HepG2 (cell line): ENCODE data around the gene E2F1. TPM values are rescaled to one million over a fixed set of nuclear protein-coding genes. Genes with fewer than 3 reads are reported as not detected.
A peak's percentile ranks its signal among the peaks of the same experiment; 100 is the strongest.

Source experiments
- ATF1 ChIP-seq: IDR thresholded peaks from 2 replicates; pipeline ENCODE4 v1.6.1; 2016; ENCODE audit warnings: mild to moderate bottlenecking, control low read depth
- JUNB ChIP-seq: sonication (generic); formaldehyde crosslinking; IDR thresholded peaks from 2 replicates; pipeline ENCODE4 v1.8.0; 2022; ENCODE audit warnings: missing genetic modification reagents, mild to moderate bottlenecking, borderline replicate concordance
- JUND ChIP-seq: sonication (generic); formaldehyde crosslinking; IDR thresholded peaks from 2 replicates; pipeline ENCODE4 v1.8.0; 2022; ENCODE audit warnings: mild to moderate bottlenecking, missing genetic modification reagents
- KLF15 ChIP-seq: sonication (generic); formaldehyde crosslinking; IDR thresholded peaks from 2 replicates; pipeline ENCODE4 v1.8.1; 2023; ENCODE audit warnings: borderline replicate concordance, mild to moderate bottlenecking, inconsistent platforms, missing genetic modification reagents, mixed read lengths
- MTERF4 ChIP-seq: sonication (generic); formaldehyde crosslinking; IDR thresholded peaks from 2 replicates; pipeline ENCODE4 v1.8.0; 2023; ENCODE audit warnings: mild to moderate bottlenecking, missing genetic modification reagents
- PHF21A ChIP-seq: sonication (generic); formaldehyde crosslinking; IDR thresholded peaks from 2 replicates; pipeline ENCODE4 v1.5.0; 2020; ENCODE audit warnings: mild to moderate bottlenecking, missing genetic modification reagents
- POLR2AphosphoS5 ChIP-seq: IDR thresholded peaks from 2 replicates; pipeline ENCODE4 v1.6.1; 2012; ENCODE audit warnings: low read depth, low read length
- REPIN1 ChIP-seq: sonication (generic); formaldehyde crosslinking; IDR thresholded peaks from 2 replicates; pipeline ENCODE4 v1.8.0; 2022; ENCODE audit warnings: missing genetic modification reagents, low read depth, mild to moderate bottlenecking, borderline replicate concordance
- SMC3 ChIP-seq: IDR thresholded peaks from 2 replicates; pipeline ENCODE4 v1.6.1; 2011; ENCODE audit warnings: low read length, improper control_type of control experiment
- THAP9 ChIP-seq: sonication (generic); formaldehyde crosslinking; IDR thresholded peaks from 2 replicates; pipeline ENCODE4; 2020; ENCODE audit warnings: missing genetic modification reagents, mild to moderate bottlenecking, borderline replicate concordance
- TOPORS ChIP-seq: sonication (generic); formaldehyde crosslinking; IDR thresholded peaks from 2 replicates; pipeline ENCODE4 v1.8.0; 2023; ENCODE audit warnings: mild to moderate bottlenecking, missing genetic modification reagents
- ZNF10 ChIP-seq: sonication (generic); formaldehyde crosslinking; IDR thresholded peaks from 2 replicates; pipeline ENCODE4 v1.4.0; 2020; ENCODE audit warnings: mild to moderate bottlenecking, low read depth, missing genetic modification reagents, borderline replicate concordance
- ZNF282 ChIP-seq: fragments of 450-650 bp; IDR thresholded peaks from 2 replicates; pipeline ENCODE4 v1.6.1; 2018; ENCODE audit not compliant: partially characterized antibody
- ZNF430 ChIP-seq: sonication (generic); formaldehyde crosslinking; IDR thresholded peaks from 2 replicates; pipeline ENCODE4 v1.9.0; 2021; ENCODE audit warnings: mild to moderate bottlenecking, missing genetic modification reagents
- ZNF546 ChIP-seq: sonication (generic); formaldehyde crosslinking; conservative IDR thresholded peaks from 2 replicates; pipeline ENCODE4 v1.8.1; 2023; ENCODE audit warnings: mild to moderate bottlenecking, missing genetic modification reagents
- ZNF550 ChIP-seq: sonication (generic); formaldehyde crosslinking; IDR thresholded peaks from 2 replicates; pipeline ENCODE4 v1.4.0; 2020; ENCODE audit warnings: mild to moderate bottlenecking, missing genetic modification reagents, borderline replicate concordance
- ZNF614 ChIP-seq: IDR thresholded peaks from 2 replicates; pipeline ENCODE4 v1.6.1; 2018; ENCODE audit warnings: missing biosample characterization, missing genetic modification reagents, inconsistent platforms, borderline replicate concordance
- ZNF709 ChIP-seq: sonication (generic); formaldehyde crosslinking; IDR thresholded peaks from 2 replicates; pipeline ENCODE4 v1.5.0; 2020; ENCODE audit warnings: mild to moderate bottlenecking, missing genetic modification reagents
- ZNF891 ChIP-seq: sonication (generic); formaldehyde crosslinking; IDR thresholded peaks from 2 replicates; pipeline ENCODE4 v1.5.0; 2020; ENCODE audit warnings: mild to moderate bottlenecking, missing genetic modification reagents
- ZSCAN12 ChIP-seq: sonication (generic); formaldehyde crosslinking; IDR thresholded peaks from 2 replicates; pipeline ENCODE4 v1.9.0; 2021; ENCODE audit warnings: mild to moderate bottlenecking, missing genetic modification reagents
- polyA plus RNA-seq, 8 experiments: library from polyadenylated mRNA; depleted of rRNA in 3 of 8; stranded (reverse) in 7 of 8; unstranded in 1 of 8; fragments of >200 nt; fragmentation: Illumina TruSeq in 4 of 8; extraction: Trizol in 4 of 8; gene quantifications; 2 replicates each; pipeline versions ENCODE4 v1.2.1 to v1.2.3, GENCODE V29; 2011 to 2016; ENCODE audit warnings: low read depth in 4 of 8, missing spikeins in 1 of 8, mixed read lengths in 1 of 8; ENCODE audit not compliant: insufficient read depth in 1 of 8
- total RNA-seq, 5 experiments: library from RNA; depleted of rRNA; stranded (reverse); fragments of >200 nt; fragmentation: Illumina TruSeq; extraction: Trizol; gene quantifications; 2 replicates each; pipeline ENCODE4 v1.2.3, GENCODE V29; 2016; ENCODE audit warnings: low read depth in 1 of 5
- TF ChIP-seq, protein P1 (sequence below): IDR thresholded peaks from 2 replicates; pipeline ENCODE4 v1.6.1; 2016; ENCODE audit warnings: low read depth, missing genetic modification reagents, missing compliant biosample characterization

Gene E2F1
- total and polyA plus RNA-seq, 2 of the 13 experiments (the other 11 are each of a cell fraction or from before 2014, with no cell fraction given), result 25.5 to 39.4 TPM

DNA sequence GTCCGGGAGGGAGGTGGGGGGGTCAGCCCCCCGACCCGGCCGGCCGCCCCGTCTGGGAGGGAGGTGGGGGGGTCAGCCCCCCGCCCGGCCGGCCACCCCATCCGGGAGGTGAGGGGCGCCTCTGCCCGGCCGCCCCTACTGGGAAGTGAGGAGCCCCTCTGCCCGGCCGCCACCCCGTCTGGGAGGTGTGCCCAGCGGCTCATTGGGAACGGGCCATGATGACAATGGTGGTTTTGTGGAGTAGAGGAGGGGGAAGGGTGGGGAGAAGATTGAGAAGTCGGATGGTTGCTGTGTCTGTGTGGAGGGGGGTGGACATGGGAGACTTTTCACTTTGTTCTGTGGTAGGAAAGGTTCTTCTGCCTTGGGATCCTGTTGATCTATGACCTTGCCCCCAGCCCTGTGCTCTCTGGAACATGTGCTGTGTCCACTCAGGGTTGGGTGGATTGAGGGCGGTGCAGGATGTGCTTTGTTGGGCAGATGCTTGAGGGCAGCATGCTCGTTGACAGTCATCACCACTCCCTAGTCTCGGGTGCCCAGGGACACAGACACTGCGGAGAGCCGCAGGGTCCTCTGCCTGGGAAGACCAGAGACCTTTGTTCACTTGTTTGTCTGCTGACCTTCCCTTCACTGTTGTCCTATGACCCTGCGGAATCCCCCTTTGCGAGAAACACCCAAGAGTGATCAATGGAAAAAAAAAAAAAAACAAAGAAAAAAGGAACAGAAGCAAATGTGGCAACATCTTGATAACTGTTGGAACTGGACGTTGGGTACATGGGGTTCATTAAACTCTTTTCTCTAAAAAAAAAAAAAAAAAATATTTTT is 15.7 kb upstream of the E2F1 start (continued):
- no peak for TF ChIP-seq THAP9
- TF ChIP-seq REPIN1 (CRISPR knock-in tag), result peak; percentile 75; the same call in 1 of the 2 replicates
- no peak for TF ChIP-seq SMC3
- TF ChIP-seq ZNF550, result no peak
- TF ChIP-seq POLR2AphosphoS5, result no peak
- no peak for TF ChIP-seq KLF15 (CRISPR knock-in tag)
- peak; percentile 96 for TF ChIP-seq ZNF614 (CRISPR knock-in tag)
- no peak for TF ChIP-seq ZNF10
- no peak for TF ChIP-seq ATF1 (CRISPR knock-in tag)
- TF ChIP-seq ZNF709 (CRISPR knock-in tag), result peak; percentile 71
- TF ChIP-seq ZNF546, result no peak
- TF ChIP-seq ZNF430, result peak; percentile 90; the same call in 1 of the 2 replicates
- peak; percentile 96 for TF ChIP-seq PHF21A (CRISPR knock-in tag)
- no peak for TF ChIP-seq JUNB (CRISPR knock-in tag)
- no peak for TF ChIP-seq ZSCAN12 (CRISPR knock-in tag)
- TF ChIP-seq MTERF4 (CRISPR knock-in tag), result peak; percentile 89
- no peak for TF ChIP-seq ZNF282
- peak; percentile 81 for TF ChIP-seq JUND (CRISPR knock-in tag)
- TF ChIP-seq TOPORS, result peak; percentile 98
- TF ChIP-seq, protein P1, sequence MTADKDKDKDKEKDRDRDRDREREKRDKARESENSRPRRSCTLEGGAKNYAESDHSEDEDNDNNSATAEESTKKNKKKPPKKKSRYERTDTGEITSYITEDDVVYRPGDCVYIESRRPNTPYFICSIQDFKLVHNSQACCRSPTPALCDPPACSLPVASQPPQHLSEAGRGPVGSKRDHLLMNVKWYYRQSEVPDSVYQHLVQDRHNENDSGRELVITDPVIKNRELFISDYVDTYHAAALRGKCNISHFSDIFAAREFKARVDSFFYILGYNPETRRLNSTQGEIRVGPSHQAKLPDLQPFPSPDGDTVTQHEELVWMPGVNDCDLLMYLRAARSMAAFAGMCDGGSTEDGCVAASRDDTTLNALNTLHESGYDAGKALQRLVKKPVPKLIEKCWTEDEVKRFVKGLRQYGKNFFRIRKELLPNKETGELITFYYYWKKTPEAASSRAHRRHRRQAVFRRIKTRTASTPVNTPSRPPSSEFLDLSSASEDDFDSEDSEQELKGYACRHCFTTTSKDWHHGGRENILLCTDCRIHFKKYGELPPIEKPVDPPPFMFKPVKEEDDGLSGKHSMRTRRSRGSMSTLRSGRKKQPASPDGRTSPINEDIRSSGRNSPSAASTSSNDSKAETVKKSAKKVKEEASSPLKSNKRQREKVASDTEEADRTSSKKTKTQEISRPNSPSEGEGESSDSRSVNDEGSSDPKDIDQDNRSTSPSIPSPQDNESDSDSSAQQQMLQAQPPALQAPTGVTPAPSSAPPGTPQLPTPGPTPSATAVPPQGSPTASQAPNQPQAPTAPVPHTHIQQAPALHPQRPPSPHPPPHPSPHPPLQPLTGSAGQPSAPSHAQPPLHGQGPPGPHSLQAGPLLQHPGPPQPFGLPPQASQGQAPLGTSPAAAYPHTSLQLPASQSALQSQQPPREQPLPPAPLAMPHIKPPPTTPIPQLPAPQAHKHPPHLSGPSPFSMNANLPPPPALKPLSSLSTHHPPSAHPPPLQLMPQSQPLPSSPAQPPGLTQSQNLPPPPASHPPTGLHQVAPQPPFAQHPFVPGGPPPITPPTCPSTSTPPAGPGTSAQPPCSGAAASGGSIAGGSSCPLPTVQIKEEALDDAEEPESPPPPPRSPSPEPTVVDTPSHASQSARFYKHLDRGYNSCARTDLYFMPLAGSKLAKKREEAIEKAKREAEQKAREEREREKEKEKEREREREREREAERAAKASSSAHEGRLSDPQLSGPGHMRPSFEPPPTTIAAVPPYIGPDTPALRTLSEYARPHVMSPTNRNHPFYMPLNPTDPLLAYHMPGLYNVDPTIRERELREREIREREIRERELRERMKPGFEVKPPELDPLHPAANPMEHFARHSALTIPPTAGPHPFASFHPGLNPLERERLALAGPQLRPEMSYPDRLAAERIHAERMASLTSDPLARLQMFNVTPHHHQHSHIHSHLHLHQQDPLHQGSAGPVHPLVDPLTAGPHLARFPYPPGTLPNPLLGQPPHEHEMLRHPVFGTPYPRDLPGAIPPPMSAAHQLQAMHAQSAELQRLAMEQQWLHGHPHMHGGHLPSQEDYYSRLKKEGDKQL, result peak; percentile 61; the same call in 1 of the 2 replicates
- 0 out of 2 replicates have a peak, but pooled peaks have one; percentile 41 for TF ChIP-seq ZNF891 (CRISPR knock-in tag)
